Glomerular visceral epithelial cell (primary cell): ENCODE results near the gene MTX3.

ENCODE experiments used
- DNase-seq: peaks from one replicate; pipeline ENCODE4 v3.0.0-alpha.2; 2016; ENCODE audit errors: extremely low spot score

The MTX3 gene

GRCh38 chr5:79983618-79984017, 7.4 kb downstream of the MTX3 start:
- DNase-seq = no peak

GRCh38 chr5:79982136-79982535, 8.9 kb downstream of the MTX3 start:
- DNase-seq = no peak

GRCh38 chr5:79976759-79977515, 14.1 kb downstream of the MTX3 start:
- DNase-seq = no peak

DNA sequence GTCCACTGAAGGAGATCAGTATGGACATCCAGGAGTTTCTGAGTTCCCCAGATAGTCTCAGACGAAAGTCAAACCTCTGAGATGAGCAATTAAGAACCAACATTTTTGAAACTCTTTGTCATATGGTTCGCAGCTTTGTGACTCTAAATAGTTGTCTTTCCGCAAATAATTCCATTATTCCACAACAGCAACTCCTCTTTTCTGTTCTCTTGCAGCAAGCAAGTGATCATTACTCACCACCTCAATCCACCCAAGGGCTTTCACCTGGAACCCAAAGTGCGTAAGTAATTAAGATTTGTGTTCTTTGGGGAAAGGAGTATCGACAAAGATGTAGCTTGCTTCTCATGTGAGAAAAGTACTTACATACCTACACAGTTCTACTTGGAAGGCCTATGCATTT, 15.6 kb downstream of the MTX3 start:
- no peak for DNase-seq

GRCh38 chr5:79974886-79975285, 16.2 kb downstream of the MTX3 start:
- DNase-seq = peak; percentile 70

DNA sequence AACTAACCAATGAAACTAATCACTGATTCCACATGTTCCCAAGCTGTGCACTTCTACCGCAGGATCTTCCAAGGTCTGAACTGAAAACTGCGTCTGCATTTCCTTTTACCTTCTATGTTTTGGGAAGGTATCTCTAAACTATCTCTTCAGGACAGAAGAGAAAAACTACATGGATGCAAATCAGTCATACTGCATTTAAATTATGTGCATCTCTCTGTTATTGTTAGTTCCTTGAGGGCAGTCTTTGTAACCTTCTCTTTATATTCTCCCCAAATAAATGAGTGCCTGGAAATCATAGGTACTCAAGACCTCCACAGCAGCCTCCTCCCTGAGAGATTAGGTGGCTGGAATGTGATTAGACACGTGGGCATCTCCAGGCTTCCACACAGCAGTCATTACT, 17.1 kb downstream of the MTX3 start:
- DNase-seq = no peak

- DNase-seq = peak; percentile 12
Observed at GRCh38 chr5:79973511-79973910, 17.6 kb downstream of the MTX3 start.

DNA sequence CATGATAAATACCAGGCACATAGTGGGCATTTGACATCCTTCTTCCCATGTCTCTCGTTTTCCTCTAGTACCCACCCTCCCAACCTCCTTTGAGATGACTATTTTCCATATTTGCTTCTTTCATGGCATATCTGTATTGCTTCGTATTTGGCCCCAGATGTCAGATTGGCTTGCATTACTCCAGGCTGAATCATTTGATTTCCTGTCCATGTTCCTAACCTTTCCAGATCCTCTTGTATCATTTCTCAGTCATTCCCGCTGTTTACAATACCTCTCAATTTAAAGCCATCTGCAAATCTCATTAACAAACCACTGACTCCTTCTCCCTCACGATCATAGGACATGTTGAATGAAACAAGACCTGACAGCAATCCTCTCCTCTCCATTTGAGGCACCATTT, 19.9 kb downstream of the MTX3 start:
- DNase-seq = no peak

DNA sequence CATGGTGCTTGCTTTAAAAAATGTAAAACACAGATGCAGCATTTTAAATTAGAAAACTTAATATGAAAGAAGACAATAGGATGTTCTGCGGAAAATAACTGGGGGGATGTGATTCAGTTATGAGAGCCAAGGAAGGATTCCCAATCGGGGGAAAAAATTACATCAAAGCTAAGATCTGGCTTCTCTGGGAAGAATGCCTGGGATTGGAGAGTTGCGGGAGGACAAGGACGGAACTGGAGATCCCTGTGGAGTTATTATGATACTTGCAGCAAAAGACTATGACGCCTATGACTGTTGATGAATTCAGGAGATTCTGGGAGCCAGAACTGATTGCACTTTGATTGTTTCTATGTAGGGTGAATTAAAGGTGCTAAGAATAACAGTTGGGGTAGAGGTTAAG, 24.6 kb downstream of the MTX3 start:
- DNase-seq = no peak

DNA sequence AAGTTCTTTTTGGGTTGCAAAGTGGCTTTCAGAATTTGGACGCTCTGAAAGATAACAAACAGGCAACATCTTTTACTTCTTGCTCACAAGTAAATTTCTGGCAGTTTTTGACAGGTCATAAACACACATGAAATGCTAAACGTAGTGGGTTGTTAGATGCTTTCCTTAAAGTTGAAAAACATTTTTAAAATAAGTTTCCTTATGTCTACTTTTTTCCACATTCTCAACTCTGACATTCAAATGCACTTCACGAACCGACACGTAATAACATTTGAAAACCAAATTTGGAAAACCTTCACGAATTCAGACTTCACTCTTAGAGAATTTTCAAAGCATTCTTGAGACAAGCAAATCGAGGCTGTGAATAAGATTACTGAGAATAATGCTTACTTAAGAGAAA, 26.9 kb downstream of the MTX3 start:
- DNase-seq = no peak

GRCh38 chr5:79963261-79964061, 27.6 kb downstream of the MTX3 start:
- no peak for DNase-seq

DNA sequence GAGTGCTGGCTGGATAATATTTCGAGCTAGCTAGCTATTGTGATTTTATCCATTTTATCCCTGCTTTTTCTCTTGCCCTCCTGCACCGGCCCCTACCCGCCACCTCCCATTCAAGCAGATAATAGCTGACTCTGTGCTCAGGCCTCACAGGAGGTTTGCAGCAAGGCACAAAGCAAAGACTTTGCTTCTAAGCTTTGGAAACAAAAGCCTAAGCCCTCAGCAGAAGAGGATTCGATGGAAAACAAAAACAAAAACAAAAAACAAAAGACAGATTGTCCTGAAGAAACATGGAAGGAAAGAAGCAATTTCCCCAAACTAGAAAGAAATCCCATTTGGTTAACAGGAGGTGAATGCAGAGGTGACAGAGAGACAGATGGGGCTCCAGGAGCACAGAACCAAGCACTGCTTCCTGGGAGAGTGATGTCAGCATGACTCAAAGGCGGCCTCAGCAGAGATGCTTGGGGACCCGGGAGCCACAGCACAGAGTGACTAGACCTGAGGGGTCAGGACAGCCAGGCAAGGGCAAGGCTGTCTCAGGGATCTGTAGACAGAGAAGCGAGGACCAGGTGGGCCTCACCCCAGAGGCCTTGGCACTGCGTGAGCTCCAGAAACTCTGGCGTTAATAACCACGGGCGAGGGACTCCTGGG, 28.4 kb downstream of the MTX3 start:
- peak; percentile 20 for DNase-seq

GRCh38 chr5:79961716-79962574, 29.1 kb downstream of the MTX3 start:
- DNase-seq = peak; percentile 20

GRCh38 chr5:79959407-79959806, 31.7 kb downstream of the MTX3 start:
- DNase-seq = no peak

DNA sequence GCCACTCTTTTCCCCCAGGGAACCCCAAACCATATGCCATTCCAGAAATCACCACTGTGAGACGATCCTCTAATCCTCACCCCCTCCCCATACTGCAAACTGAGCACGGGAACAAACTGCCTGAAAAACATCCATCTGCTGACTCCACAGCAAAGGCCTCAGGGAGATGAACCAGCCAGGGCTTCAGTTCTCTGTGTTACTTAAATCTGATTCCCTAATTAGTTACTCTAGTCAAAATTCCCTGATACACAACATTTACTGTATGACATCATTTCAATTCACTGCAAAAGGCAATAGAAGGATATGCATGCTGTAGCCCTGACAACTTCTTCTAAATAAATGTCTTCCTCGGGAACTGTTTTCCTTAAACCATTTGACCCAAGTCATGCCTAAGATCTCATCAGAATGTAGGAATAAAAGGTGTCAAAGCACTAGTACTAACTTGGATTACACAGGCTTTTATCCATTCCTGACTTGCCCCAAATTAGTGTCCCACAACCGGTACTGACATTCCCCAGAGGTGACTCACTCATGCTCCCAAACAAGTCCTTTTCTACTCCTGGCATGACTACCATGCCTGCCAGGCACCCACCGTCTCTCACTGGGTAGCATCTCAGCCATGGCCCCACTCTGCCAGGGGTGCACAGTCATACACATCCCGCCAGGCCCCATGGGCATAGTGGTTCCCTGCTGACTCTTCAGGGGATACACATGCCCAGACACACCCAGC, 35.0 kb downstream of the MTX3 start:
- peak; percentile 73 for DNase-seq

GRCh38 chr5:79955356-79955895, 35.6 kb downstream of the MTX3 start:
- DNase-seq = no peak

- no peak for DNase-seq
Observed at GRCh38 chr5:79954620-79955019, 36.4 kb downstream of the MTX3 start.

DNA sequence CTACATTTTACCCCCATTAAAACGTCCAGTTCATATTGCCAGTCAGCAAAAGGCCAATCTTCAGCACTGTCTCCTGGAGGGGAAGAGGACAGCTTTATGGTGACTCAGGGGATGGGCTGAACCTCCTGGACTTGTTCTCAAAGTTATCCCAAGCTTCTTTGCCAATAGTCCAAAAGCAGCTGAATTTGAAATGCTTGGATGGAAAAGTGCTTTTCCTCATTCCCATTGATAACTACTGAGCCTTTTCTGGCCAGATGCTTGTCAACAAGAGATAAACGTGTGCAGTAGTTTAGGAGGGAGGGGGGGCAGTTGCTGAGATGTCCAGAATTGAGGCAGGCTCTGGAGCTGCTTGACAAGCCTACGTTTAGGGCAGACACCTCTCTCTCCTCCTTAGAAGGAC, 43.5 kb downstream of the MTX3 start:
- DNase-seq = no peak

GRCh38 chr5:79938468-79938867, 52.6 kb downstream of the MTX3 start:
- peak; percentile 16 for DNase-seq

DNA sequence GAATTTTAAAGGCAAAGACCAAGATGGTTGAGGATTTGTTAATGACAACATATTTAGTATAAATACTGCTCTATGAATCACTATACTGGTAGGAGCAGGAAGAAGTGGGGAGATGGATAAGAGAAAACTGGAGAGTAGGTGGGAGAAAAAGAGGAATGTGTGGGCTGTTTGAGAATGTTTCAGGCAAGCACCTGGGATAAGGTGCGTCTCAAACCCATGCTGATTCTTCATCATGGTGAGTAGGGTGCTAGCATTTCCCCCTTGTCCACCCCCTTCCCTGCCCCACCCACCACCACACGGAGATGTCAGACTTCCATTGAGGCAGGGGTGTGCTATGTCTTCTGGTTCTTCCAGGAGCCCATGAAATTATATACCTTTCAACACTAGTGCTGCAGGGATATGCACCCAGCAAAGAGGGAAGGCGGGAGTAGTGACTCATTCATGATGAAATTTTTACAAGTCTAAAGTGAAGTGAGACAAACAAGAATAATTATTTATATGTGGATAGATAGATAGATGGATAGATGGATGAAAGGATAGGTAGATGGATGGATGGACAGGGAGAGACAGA, 54.3 kb downstream of the MTX3 start:
- DNase-seq = no peak
